Stomach (tissue), 4 donors: ENCODE results near the gene LRCH1.
A peak's percentile ranks its signal among the peaks of the same experiment; 100 is the strongest.

Experiments used
- CTCF ChIP-seq, 7 experiments: fragments of 450-650 bp in 4 of 7; fragments of 200-600 bp in 3 of 7; sonication (generic) in 3 of 7; IDR thresholded peaks; one replicate each; pipeline ENCODE4 v1.5.1; 2016 to 2019; ENCODE audit warnings: antibody characterized with exemption in 7 of 7, control low read depth in 2 of 7, mild to moderate bottlenecking in 1 of 7
- EP300 ChIP-seq: sonication (generic); formaldehyde crosslinking; IDR thresholded peaks from one replicate; pipeline ENCODE4 v1.6.1; 2017; ENCODE audit warnings: antibody characterized with exemption
- POLR2AphosphoS5 ChIP-seq, 3 donors: sonication (generic); formaldehyde crosslinking; IDR thresholded peaks; one replicate each; pipeline ENCODE4 v1.6.1; 2016; ENCODE audit warnings: antibody characterized with exemption in 3 of 3

- TF ChIP-seq POLR2AphosphoS5 (IDR thresholded peaks at IDR 0.05) (peak; percentile 43 to 71 (median 63)), EP300 (no peak), CTCF (IDR thresholded peaks at IDR 0.05) (peak in 3 of 7 experiments; percentile 21 to 33 (median 24))
Measured at GRCh38 chr13:46553886-46554858, 1.2 kb downstream of the LRCH1 start.
